ENCODE data around the gene PNRC1.
"Not testable (repeated sequence)": the region's sequence is repeated elsewhere in the genome, so short reads cannot be mapped to it uniquely, and the experiment has no call there.

The PNRC1 gene

GRCh38 chr6:89063881-89064280 is 16.7 kb upstream of the PNRC1 start:
- no peaks in the 10 kb centered on the region for H3K27me3 ChIP-seq (ENCODE audit: insufficient read depth, low read length, poor library complexity)
- H3K36me3 ChIP-seq (ENCODE audit: insufficient read depth, low read length) = no peaks in the 10 kb centered on the region
- H3K4me3 ChIP-seq (ENCODE audit: low read depth in 1 of 2, low read length in 2 of 2) = no peak overlapping the region
- H3K79me2 ChIP-seq (ENCODE audit: insufficient read depth, low read length) = no peaks in the 10 kb centered on the region
- H3K9ac ChIP-seq (ENCODE audit: low read depth, low read length) = no peak overlapping the region
- no peak for TF ChIP-seq EZH2 (IDR thresholded peaks at IDR 0.05; ENCODE audit: borderline replicate concordance, low read depth, low read length, severe bottlenecking)
- TF ChIP-seq, protein P1, sequence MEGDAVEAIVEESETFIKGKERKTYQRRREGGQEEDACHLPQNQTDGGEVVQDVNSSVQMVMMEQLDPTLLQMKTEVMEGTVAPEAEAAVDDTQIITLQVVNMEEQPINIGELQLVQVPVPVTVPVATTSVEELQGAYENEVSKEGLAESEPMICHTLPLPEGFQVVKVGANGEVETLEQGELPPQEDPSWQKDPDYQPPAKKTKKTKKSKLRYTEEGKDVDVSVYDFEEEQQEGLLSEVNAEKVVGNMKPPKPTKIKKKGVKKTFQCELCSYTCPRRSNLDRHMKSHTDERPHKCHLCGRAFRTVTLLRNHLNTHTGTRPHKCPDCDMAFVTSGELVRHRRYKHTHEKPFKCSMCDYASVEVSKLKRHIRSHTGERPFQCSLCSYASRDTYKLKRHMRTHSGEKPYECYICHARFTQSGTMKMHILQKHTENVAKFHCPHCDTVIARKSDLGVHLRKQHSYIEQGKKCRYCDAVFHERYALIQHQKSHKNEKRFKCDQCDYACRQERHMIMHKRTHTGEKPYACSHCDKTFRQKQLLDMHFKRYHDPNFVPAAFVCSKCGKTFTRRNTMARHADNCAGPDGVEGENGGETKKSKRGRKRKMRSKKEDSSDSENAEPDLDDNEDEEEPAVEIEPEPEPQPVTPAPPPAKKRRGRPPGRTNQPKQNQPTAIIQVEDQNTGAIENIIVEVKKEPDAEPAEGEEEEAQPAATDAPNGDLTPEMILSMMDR (IDR thresholded peaks at IDR 0.05; ENCODE audit: borderline replicate concordance, extremely low read depth, low read length, poor library complexity, severe bottlenecking) = no peak
- ATAC-seq (ENCODE audit: insufficient read depth, low read depth) = no peak
- H3K9me3 ChIP-seq (ENCODE audit: insufficient read depth, low read length, severe bottlenecking) = no peaks in the 10 kb centered on the region
- H3K4me2 ChIP-seq (ENCODE audit: insufficient read depth, low read length) = no peak overlapping the region
- no peaks in the 10 kb centered on the region for H4K20me1 ChIP-seq (ENCODE audit: insufficient read depth, low read length)
- H3K4me1 ChIP-seq (ENCODE audit: insufficient read depth, low read length) = no peaks in the 10 kb centered on the region
- H3K27ac ChIP-seq (ENCODE audit: low read length) = no peak overlapping the region
- H2AFZ ChIP-seq (ENCODE audit: low read depth, low read length) = no peak overlapping the region
- no peak for DNase-seq

- H3K36me3 ChIP-seq (ENCODE audit: insufficient read depth, low read length); H3K9me3 ChIP-seq (ENCODE audit: insufficient read depth, low read length, severe bottlenecking); ATAC-seq (ENCODE audit: insufficient read depth, low read depth); H3K79me2 ChIP-seq (ENCODE audit: insufficient read depth, low read length); H3K4me3 ChIP-seq (ENCODE audit: low read depth in 1 of 2, low read length in 2 of 2); H3K9ac ChIP-seq (ENCODE audit: low read depth, low read length); DNase-seq; H3K27ac ChIP-seq (ENCODE audit: low read length); H4K20me1 ChIP-seq (ENCODE audit: insufficient read depth, low read length); H2AFZ ChIP-seq (ENCODE audit: low read depth, low read length); H3K4me1 ChIP-seq (ENCODE audit: insufficient read depth, low read length); H3K4me2 ChIP-seq (ENCODE audit: insufficient read depth, low read length); H3K27me3 ChIP-seq (ENCODE audit: insufficient read depth, low read length, poor library complexity): not testable (repeated sequence)
These were observed 15.6 kb upstream of the PNRC1 start for GRCh38 chr6:89064931-89065330.

DNA sequence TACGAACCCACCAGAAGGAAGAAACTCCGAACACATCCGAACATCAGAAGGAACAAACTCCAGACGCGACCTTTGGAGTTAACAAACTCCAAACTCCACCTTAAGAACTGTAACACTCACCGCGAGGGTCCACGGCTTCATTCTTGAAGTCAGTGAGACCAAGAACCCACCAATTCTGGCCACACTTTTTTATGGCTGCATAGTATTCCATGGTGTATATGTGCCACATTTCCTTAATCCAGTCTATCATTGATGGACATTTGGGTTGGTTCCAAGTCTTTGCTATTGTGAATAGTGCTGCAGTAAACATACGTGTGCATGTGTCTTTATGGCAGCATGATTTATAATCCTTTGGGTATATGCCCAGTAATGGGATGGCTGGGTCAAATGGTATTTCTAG is 14.4 kb upstream of the PNRC1 start:
- not testable (repeated sequence) for DNase-seq; H3K79me2 ChIP-seq (ENCODE audit: insufficient read depth, low read length); H3K27me3 ChIP-seq (ENCODE audit: insufficient read depth, low read length, poor library complexity); H3K4me3 ChIP-seq (ENCODE audit: low read depth in 1 of 2, low read length in 2 of 2); H3K9ac ChIP-seq (ENCODE audit: low read depth, low read length); H3K4me1 ChIP-seq (ENCODE audit: insufficient read depth, low read length); H4K20me1 ChIP-seq (ENCODE audit: insufficient read depth, low read length); ATAC-seq (ENCODE audit: insufficient read depth, low read depth); H3K4me2 ChIP-seq (ENCODE audit: insufficient read depth, low read length); H3K9me3 ChIP-seq (ENCODE audit: insufficient read depth, low read length, severe bottlenecking); H2AFZ ChIP-seq (ENCODE audit: low read depth, low read length); H3K36me3 ChIP-seq (ENCODE audit: insufficient read depth, low read length); H3K27ac ChIP-seq (ENCODE audit: low read length)

DNA sequence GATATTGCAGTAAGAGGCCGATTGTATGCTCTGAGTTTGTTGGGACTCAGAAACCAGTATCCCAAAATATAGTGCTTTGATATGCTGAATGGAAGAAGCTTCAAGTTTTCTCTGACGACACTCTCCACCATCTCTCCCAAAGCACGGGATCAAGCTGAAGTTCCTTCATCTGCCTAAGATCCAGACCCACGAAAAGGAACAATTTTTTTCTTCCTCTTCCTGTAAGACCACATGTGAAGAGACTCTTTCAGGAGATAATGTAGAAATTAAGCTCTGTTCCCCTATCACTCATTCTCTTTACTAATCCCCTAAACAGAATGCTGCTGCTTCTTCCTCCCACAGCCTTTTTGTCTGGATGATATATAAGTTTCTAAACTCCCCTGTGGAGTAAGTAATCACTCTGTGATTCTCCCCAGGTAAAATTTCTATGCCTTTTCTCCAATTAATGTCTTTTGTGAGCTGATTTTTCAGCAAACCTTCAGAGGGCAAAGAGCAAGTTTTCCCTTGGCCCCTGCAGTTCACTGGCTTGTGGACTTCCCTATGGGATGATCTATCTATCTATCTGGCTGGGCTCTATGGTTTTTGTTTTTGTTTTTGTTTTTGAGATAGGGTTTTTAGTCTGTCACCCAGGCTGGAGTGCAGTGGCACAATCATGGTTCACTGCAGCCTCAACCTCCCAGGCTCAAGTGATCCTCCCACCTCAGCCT is 13.5 kb upstream of the PNRC1 start:
- no peaks in the 10 kb centered on the region for H3K27me3 ChIP-seq (ENCODE audit: insufficient read depth, low read length, poor library complexity)
- no peak overlapping the region for H3K27ac ChIP-seq (ENCODE audit: low read length)
- no peak overlapping the region for H3K4me3 ChIP-seq (ENCODE audit: low read depth in 1 of 2, low read length in 2 of 2)
- no peaks in the 10 kb centered on the region for H3K36me3 ChIP-seq (ENCODE audit: insufficient read depth, low read length)
- no peaks in the 10 kb centered on the region for H3K79me2 ChIP-seq (ENCODE audit: insufficient read depth, low read length)
- no peak overlapping the region for H2AFZ ChIP-seq (ENCODE audit: low read depth, low read length)
- no peaks in the 10 kb centered on the region for H4K20me1 ChIP-seq (ENCODE audit: insufficient read depth, low read length)
- TF ChIP-seq, protein P1 (IDR thresholded peaks at IDR 0.05; ENCODE audit: borderline replicate concordance, extremely low read depth, low read length, poor library complexity, severe bottlenecking) = no peak
- TF ChIP-seq EZH2 (IDR thresholded peaks at IDR 0.05; ENCODE audit: borderline replicate concordance, low read depth, low read length, severe bottlenecking) = no peak
- ATAC-seq (ENCODE audit: insufficient read depth, low read depth) = no peak
- H3K4me1 ChIP-seq (ENCODE audit: insufficient read depth, low read length) = no peaks in the 10 kb centered on the region
- H3K9me3 ChIP-seq (ENCODE audit: insufficient read depth, low read length, severe bottlenecking) = no peaks in the 10 kb centered on the region
- DNase-seq = no peak
- no peak overlapping the region for H3K4me2 ChIP-seq (ENCODE audit: insufficient read depth, low read length)
- H3K9ac ChIP-seq (ENCODE audit: low read depth, low read length) = no peak overlapping the region

Data from DND-41 (cell line).